GOT3 (cell line): ENCODE results near the gene COL13A1.

Experiments used
- DNase-seq: peaks from one replicate; lab custom pipeline; 2025; ENCODE audit warnings: mixed read lengths; lab: John Stamatoyannopoulos, UW

COL13A1 gene

DNA sequence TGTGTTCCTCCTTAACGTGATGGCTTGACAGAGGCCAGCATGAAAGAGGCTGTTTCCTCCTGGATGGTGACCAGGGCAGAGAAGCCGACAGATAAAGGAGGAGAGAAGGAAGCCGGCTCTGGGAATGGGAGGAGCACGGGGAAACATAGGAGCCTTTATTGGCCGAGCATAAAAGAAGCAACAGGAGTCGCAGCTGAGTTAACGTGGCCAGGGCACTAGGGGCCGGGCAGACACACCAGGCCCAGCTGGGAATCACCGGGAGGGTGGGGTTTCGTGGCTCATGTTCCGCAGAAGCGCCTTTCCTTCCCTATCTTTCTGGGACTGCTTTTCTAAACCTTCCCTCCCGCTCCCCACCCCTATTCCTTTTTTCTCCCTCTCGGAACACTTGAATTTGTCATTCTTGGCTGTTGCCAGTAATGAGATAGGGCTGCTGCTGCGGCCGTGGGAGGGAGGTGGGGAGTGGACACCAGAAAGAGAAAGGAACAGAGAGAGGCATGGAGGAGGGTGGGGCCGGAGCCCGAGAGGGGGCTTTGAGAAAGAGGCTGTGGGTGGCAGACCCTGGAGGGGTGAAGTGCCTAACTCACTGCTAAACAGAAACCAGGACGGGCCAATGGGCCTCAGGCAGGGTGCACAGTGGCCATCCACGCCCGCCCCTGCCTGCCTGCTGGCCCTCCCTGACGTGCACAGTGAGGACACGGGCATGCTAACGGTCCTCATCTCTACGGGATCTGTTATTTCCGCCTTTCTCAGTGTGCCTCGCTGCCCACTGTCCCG, 65.2 kb downstream of the COL13A1 start:
- DNase-seq: no peak

DNA sequence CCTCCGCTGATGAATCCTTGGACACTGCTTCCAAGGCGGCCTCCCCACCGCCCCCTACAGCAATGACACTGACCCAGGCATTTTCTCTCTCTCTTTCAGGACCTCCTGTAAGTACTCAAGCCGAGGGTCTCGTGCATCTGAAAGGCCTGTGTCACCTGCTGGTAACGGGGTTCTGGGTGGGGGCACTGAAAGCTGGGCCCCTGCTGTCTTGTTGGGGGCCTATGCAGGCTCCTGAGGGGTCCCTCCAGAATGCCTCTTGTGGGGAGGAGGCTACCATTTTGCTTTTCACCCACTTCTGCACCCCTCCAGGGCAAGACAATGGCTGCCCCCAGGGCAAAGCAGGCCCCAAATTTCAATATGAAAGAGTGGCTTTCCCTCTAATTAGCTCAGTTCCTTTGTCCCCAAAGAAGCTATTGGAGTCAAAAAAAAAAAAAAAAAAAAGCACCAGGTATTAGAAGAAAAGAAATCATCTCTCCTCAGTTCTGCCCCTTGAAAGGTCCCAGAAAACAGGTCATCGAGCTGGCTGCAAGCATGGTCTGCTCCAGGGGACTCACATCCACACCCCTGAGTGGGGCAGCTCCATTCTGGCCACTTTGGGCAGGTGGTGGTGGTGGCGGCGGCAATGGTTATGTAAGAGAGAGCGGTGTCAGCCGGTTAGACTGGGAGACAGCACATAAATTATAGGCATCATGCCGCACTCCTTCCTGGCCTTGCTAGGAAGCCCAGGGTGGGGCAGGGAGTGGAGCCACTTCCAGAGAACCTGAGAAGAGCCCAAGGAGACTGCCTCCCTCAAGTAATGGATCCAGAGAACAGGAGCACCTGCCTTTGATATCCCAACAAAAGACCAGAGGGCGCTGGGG, 66.2 kb downstream of the COL13A1 start:
- no peak for DNase-seq

DNA sequence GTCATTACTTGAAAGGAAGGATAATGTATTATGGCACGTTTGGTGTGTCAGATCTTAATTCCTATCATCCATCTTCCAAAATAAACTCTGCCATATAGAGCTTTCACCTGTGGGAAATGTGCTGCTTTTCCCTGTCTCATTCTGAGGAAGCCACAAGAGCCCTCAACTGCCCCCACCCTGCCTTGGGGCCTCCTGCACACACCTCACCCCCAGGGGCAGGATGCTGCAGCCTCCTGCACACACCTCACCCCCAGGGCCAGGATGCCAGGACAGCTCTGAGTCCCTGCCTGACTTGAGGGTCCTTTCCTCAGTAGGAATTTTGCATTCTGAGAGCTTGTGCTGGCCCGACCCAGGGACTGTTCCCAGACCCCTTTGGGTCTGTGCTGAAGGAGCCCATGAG, 67.1 kb downstream of the COL13A1 start:
- DNase-seq: no peak

DNA sequence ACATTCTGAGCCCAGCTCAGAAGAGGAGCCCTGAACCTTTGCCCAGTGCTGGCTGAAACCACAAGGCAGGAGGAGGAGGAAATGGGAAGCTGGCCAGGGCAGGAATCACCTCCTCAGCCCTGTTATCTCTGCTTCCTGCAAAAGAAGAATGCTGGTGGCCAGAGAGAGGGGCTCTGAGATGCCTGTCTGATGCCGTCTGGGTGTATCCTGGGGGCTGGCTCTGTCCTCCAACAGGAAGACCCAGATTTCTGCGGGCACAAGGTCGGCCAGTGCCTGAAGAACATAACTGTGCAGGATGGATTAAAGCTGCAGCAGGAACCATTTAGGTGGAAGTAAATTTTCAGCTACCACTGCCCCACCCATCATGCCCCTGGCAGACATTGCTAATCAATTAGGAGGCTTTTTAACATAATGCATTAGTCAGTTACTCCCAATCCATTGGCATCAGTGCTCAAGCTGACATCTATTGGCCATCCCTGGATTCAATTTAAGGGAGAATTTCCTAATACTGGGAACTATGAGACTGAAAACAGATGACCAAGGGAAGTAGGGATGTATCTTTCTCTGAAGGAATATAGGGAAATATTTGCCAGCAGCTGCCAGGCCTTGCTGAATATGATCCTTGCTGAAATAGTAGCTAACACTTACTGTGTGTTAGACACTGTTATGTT, 67.7 kb downstream of the COL13A1 start:
- no peak for DNase-seq

DNA sequence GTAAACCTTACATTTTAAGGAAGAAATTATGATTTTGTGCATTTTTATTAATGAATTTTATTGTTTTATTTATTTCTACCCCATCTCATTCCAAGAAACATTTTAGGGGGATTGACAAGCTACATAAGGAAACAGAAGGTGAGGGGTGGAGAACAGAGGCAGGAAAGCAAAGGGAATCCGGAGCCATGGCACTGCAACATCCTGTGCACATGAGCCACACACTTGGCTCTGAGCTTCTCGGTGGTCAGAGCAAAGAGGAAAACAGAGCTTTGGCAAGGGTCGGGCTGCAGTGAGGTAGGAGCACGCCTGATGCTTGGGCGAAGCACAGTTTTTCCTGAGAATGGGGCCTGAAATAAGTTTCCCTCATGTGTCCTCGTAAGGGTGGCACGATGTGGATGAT, 68.9 kb downstream of the COL13A1 start:
- DNase-seq: no peak

DNA sequence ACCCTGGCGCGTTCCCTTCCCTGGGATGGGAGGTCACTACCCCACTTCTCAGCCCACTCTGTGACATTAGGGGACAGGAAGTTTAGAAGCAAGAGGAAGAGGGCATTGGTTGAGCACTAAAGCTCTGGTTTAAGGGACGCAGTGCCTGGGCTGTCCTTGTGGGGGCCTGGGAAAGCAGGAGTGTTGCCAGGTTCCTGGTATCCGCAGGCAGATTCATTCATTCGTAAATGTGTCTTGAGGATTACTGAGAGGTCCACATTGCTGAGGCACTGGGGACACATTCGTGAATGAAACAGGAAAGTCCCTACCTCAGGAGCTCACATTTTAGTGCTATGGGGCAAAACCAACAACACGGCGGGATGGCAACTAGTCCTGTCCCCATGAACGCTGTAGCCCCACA, 69.4 kb downstream of the COL13A1 start:
- no peak for DNase-seq

DNA sequence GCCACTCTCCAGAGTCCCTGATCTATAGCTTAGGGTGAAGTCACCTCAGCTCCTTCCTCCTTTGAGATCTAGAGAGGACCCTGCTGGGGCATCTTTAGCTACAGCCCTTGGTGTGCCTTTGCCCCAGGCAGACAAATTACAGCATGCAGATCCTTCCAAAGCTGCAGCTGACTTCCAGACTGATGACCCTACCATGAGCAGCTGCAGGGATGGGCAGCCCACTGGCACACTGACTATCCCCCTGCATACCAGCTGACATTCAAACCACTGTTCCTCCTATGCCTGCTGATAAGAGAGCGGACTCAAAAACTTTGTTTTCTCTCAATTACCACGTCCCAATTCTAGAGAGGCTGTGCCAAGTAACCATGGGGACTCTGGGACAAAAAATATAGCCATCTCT, 70.6 kb downstream of the COL13A1 start:
- DNase-seq: no peak

DNA sequence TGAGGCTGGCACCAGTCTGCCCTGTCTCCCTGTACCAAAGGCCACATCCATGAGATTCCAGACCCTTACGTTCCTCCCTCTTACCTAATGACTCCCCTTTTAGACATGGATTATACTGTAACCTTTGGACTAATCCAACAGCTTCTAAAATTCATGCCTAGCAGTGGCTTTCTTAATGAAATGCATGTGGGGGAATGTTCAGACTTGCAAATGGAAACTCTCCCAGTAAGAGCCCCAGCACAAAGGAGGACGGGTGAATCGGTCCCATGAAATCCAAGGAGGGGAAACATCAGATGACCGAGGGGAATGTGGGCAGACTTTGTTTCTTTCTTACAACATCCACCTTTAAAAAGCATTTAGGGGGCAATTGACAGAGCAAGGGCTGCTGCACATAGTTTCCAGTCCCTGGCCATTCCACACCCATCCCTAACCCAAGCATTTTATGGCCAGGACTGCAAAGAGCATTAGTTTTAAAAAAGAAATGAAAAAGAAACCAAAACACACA, 71.5 kb downstream of the COL13A1 start:
- DNase-seq: no peak

DNA sequence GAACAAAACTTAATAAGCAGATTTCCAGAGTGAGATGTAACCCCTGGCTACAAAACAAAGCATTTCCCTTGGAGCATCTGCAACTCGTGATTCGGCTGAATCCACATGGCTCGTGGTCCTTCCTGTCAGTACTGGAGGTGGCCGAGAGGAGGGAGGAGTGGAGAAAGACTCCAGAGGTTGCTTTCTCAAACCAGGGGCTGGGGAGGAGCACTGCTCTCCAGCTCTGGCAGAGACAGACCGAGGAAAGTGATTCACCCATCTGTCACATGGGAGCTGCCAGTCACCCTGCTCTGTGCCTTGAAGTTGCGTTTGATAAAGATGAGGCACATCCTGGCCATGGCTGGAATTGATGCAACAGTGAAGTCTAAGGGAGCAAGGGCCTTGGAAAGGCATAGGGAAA, 72.7 kb downstream of the COL13A1 start:
- DNase-seq: no peak

DNA sequence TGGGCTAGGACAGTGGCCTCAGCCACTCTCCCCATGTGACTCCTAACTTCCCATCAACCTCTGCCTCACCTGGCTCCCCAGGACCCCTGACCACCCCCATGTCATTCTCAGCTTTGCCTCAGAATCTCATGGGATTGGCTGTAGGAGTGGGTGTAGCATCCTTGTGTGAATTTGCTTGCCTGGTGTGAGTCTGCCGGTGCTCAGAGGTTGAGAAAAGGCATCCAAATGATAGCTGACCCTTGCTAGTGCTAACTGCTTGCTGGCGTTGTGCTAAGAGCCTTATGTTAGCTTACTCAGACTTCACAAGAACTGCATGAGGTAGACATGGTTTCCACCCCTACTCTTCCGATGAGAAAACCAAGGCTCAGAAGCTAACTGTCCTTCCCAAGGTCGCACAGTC, 74.2 kb downstream of the COL13A1 start:
- DNase-seq: no peak

DNA sequence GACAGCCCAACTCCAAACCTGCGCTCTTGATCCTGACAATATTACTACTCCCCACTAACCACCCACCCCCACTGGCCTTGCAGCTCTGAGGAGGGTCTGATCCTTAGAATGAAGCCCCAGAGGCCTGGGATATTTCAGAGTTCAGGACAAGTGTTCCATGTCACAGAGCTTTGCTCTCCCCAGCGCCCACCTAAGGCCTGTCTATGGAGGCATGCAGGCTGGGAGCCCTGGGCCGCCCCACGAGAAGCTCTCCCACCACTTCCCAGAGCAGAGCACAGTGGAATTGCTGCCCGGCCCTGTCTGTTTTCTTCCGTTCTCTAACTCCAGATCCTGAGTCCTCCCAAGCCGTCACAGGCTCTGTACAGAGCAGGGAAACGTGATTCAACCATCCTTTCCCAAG, 74.6 kb downstream of the COL13A1 start:
- no peak for DNase-seq

DNA sequence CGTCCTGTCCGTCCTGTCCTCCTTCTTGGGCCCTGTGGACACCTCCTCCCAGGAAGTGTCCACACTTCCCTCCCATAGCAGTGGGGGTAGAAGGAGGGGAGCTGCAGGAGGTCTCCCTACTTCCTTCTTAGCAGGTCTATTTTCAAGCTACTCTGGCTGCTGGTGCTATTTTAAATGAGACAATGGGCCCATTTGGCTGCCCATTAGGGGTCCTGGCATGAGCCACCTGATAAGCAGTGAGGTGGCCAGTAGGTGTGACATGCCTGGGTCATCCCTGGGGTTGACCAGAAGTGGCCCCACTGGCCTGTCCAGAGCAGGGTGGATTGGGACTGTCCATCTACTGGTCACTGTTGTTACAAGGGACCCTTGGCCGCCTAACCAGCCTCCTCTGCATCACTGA, 75.2 kb downstream of the COL13A1 start:
- DNase-seq: no peak

DNA sequence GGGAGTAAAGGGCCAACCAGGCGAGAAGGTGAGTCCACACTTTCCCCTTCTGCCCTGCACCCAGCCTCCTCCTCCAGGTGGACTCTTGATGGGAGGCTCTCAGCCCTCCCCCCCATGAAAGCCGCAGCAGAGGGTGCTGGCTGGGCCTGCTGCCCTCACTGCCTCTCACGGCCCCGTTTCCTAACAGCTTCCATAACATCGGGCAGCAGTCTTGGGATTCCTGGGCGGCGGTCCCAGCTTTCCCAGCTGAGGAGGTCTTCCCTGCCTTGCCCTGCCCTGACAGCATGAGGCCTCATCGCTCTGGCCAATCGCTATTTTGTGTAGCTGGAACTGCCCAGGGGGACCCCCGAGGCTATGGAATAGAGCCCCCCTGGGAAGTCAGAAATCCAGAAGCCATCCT, 76.3 kb downstream of the COL13A1 start:
- DNase-seq: no peak

DNA sequence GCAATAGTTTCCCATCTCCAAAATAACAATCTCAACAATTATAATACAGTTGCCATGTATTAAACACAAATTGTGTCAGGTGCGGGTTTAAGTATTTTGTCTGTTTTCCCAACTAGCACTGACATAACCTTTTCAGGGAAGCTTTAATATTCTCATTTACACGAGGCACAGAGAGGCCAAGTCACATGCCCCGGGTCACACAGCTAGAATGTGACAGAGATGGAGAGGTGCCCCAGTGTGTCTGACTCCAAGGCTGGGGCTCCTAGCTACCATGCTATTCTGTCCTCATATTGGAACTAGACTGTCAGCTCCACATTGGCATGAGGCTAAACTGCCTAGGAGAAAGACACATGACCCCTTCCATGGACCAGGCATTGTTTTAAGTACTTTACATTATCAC, 77.2 kb downstream of the COL13A1 start:
- no peak for DNase-seq

DNA sequence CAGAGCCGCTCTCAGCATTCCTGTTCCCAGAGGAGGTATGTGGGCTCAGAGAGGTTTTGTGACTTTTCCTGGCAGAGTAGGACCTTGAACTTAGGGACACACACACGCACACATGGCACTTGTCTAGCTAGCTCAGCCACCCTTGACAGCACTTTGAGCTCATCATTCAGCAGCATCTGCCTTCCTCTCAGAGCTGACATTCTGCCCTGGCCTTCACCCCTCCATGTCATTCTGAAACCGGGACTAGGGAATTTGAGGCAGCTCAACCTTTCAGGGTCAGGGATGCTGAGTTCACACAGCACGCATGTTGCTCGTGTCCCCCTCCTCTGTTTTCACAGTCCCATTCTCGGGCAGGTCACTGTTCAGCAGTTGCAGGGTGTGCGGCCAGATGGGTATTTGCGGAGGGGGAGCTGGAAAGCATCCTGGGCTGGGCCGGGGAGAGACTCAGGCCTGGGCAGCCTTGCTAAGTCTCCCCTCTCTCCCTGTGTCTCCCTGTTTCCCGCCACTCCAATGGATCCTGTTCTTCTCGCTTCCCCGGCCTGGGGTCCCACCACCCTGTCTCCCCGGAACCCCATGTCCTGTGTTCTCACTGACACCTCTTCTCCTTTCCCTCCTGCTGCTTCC, 78.0 kb downstream of the COL13A1 start:
- no peak for DNase-seq

DNA sequence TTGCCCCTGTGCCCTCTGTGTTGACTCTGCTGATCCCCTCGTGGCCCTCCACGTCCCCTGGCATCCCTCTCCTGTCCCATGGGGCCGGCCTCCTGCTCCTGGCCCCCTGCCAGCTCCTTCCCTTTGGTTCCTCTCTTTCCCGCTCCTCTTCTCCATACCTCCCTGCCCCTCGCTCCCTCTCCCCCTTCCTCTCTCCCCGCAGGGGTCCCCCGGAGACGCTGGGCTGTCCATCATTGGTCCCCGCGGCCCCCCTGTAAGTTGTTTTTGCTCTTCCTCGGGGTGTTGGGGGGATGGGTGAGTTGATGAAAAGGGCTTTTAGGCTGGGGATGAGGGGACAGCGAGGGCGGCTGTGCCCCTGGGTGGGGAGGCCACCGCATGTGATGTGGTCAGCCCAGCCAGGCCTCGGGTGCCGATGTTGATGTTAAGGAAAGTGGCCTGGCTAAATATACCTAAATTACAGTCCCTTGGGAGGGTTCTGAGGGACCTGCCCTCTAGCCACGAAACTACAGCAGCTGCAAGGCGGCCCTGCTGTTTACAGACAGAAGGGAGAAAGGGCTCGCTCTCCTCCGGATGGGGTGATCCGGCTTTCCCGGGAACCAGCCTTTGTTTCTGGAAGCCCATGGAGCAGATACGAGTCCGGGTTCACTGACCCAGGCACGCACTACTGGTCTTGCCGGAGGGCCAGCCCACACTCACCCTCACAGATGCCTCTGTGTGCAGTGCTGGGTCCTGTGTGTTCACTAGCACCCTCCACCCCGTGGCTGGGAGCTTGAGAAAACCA, 78.8 kb downstream of the COL13A1 start:
- no peak for DNase-seq

DNA sequence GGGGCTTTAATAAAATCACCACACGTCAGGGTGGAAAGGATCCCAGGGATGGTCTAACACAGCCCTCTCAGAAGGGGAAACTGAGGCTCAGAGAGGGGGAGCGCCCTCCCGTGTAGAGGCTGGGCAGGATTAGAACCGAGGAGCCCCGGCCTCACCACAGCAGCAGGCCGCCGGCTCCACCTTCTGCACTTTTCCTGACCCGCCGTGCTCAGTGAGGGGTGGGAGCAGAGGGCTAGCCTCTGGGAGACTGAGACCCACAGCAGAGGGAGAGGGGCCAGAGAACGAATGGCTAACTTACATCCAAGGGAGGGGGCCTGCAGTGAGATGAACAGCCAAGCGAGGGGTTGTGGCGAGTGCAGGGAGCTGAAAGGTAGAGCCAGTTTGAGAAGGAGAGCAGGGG, 79.5 kb downstream of the COL13A1 start:
- DNase-seq: no peak

DNA sequence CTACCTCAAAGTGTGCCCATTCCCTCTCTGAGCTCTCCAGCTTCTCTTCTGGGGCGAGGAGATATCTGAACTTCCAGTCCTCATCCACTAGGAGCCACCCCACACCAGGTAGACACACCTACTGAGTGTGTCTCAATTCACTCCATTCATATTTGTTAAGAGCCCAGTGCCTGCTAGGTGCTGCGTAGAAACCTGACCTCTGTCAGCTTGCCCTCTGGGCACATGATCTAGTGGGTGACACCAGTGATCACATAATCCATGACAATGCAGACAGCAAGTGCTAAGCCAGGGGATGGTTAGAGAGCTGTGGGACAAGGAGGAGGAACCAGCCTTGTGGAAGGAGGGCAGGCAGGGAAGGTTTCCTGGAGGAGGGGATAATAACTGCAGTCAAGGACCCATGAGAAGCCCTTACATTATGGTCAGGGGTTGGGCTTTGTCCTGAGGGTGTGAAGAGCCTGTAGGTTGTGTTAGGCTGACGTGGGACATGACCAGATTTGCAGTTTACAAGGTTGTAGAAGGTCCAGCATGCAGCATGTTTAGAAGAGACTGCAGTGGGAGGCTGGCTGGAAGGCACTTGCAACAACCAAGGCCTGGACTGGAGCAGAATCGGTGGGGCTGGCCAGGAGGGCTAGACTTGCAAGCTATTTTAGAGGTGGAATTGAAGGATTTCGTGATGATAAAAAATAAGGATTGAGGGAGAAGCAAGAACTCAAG, 81.8 kb downstream of the COL13A1 start:
- no peak for DNase-seq

DNA sequence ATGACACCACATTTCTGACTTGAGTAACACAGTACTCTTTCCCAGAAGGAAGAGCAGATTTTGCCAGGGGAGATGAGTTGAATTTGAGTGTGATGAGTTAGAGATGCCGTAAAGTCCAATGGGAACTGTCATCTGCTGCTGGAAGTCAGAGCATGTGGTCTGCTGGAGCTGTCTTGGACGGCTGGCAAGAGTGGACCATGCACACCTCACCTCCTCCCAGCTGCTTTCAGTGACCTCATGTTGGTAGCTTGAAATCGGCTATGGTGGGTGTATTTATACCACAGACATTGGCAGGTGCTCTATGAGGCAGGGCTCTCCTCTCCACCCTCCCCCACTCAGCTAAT, 82.3 kb downstream of the COL13A1 start:
- DNase-seq: no peak

DNA sequence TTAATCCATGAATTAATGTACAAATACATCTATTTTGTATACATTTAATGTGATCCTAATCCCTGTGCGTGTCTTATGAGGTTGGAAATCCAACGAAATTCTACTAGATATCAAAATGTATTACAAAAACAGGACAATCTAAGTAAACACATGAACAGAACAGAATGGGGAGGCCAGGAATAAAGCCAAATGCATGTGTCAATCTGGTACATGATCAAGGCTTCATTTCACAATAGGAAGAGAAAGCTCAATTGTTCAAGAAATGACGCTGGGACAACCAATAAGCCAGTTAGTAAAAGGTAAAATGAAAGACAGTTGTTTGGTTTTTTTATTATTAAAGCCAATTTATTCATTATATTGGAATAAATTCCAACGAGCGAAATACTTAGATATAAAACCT, 83.0 kb downstream of the COL13A1 start:
- no peak for DNase-seq
